AG20443 (cell line): ENCODE measurements around the gene ZFP57.

Source experiments
- DNase-seq: peaks from one replicate; pipeline ENCODE4 v3.0.0; 2012; ENCODE audit warnings: low spot score, mixed read lengths

ZFP57 gene

GRCh38 chr6:29680904-29681303, at the start of gene ZFP57:
ZFP57 (minus strand) TSS chr6:29681152; CDS start chr6:29677003, 4,149 bp downstream.
- DNase-seq, result peak; percentile 51

- no peak for DNase-seq
Observed at GRCh38 chr6:29730575-29731126, 49.7 kb upstream of the ZFP57 start.

- DNase-seq, result no peak
Observed at GRCh38 chr6:29729774-29730328, 48.9 kb upstream of the ZFP57 start.

- no peak for DNase-seq
Observed at GRCh38 chr6:29728875-29729270, 47.9 kb upstream of the ZFP57 start.

- DNase-seq, result no peak
Observed at GRCh38 chr6:29728173-29728874, 47.4 kb upstream of the ZFP57 start.

- no peak for DNase-seq
Observed at GRCh38 chr6:29727637-29728036, 46.7 kb upstream of the ZFP57 start.

- DNase-seq, result no peak
Observed at GRCh38 chr6:29726571-29727194, 45.7 kb upstream of the ZFP57 start.

GRCh38 chr6:29726001-29726400, 45.0 kb upstream of the ZFP57 start:
- DNase-seq, result no peak

GRCh38 chr6:29724937-29725869, 44.3 kb upstream of the ZFP57 start:
- DNase-seq, result no peak

GRCh38 chr6:29723666-29724588, 43.0 kb upstream of the ZFP57 start:
- DNase-seq, result peak; percentile 72

- DNase-seq, result peak; percentile 96
Observed at GRCh38 chr6:29723262-29723665, 42.3 kb upstream of the ZFP57 start, which contains the start of gene HLA-F. HLA-F (plus strand) TSS chr6:29723434; CDS start chr6:29723464, 30 bp downstream.

- DNase-seq, result no peak
Observed at GRCh38 chr6:29720863-29721262, 39.9 kb upstream of the ZFP57 start.

GRCh38 chr6:29710281-29710941, 29.5 kb upstream of the ZFP57 start:
- DNase-seq, result no peak

GRCh38 chr6:29709188-29709587, 28.2 kb upstream of the ZFP57 start:
- no peak for DNase-seq

- no peak for DNase-seq
Observed at GRCh38 chr6:29708432-29709179, 27.7 kb upstream of the ZFP57 start.

- peak; percentile 79 for DNase-seq
Observed at GRCh38 chr6:29705389-29706231, 24.7 kb upstream of the ZFP57 start.

- peak; percentile 40 for DNase-seq
Observed at GRCh38 chr6:29702519-29703103, 21.7 kb upstream of the ZFP57 start.
